ENCODE measurements around the gene ELF5.

DNA sequence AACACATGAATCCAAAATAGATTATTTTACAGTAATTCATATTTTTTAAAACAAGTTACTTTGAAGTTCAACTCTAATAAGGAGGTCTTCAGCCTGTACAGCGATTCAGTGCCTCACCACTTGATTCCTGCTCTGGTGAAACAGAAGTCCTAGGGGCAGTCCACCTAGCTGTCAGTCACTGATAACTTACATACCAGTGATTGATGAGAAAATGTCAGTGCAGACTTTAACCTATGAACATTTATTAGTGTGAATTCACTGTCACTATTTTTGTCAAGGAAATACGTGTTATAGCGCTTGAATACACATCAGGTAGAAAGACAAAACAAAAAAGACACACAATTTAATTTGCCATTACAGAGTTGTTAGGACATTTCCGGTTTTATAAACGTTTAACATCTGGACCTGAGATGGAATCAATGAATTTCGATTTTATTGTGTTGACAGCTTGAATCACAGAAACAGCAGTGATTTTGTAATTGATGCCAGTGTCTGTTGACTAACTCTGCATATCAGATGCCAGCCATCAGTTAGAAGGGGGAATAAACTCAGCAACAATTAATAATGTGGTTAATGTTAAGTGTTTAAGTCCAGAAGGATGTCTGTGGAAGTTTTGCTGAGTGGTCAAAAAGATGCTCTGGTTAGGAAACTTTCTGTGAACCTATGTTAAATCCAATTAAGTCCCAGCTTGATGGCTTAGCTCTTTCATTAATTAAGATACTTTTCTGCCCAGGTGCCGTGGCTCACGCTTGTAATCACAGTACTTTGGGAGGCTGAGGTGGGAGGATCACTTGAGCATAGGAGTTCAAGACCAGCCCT lies 34.5 kb downstream of the ELF5 start:
- TF ChIP-seq EZH2 (IDR thresholded peaks at IDR 0.05; ENCODE audit: insufficient read depth, poor library complexity, severe bottlenecking) (no peak), EZH2phosphoT487 (IDR thresholded peaks at IDR 0.05; ENCODE audit: insufficient read depth, low read depth) (no peak)
